ENCODE measurements around the gene GALNT9. TPM values are rescaled to one million over a fixed set of nuclear protein-coding genes. Genes with fewer than 3 reads are reported as not detected.

GALNT9 gene
- polyA plus RNA-seq, 1 donor from 2014 or later, result 13.5 TPM

DNA sequence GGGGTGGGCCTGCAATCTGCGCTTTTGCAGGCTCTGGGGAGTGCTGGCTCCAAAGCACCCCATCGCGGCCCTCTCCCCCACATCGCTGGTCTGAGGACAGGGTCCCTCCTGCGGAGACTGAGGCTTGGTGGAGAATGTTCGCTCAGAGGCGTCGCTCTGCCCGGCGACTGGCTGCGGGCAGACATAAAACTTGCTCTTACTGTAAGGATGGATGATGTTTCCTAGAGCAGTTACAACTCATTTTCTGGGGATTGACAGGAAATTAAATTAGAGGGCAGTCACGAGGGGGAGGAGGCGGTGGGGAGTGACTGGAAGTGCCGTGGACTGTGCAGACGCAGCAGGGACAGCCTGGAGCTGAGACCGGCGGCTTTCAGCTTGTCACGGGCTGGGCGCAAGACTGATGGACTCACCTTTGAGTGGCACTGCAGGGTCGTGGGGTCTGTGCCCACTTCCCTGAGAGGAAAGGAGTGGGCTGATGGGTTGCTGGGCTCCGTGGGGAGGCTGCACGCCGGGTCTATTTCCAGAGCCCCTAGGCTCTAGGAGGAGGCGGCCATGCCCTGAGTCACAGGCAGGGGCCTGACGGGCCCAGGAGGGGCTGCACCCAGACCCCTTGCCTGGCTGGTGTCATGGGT is 152.4 kb downstream of the GALNT9 start:
- H4K20me1 ChIP-seq (ENCODE audit: insufficient read depth), result no peaks in the 10 kb centered on the region
- no peaks in the 10 kb centered on the region for H3K9me3 ChIP-seq (ENCODE audit: low read length)
- H3K27me3 ChIP-seq (ENCODE audit: insufficient read depth, low read depth, low read length), result no peaks in the 10 kb centered on the region
- H3K27ac ChIP-seq (ENCODE audit: low read length), result no peak overlapping the region
- no peak overlapping the region for H3K4me3 ChIP-seq (ENCODE audit: low read length)
- H3K36me3 ChIP-seq (ENCODE audit: insufficient read depth, low read length), result no peaks in the 10 kb centered on the region
- no peak overlapping the region for H2AFZ ChIP-seq (ENCODE audit: low read depth, low read length)
- no peak overlapping the region for H3K9ac ChIP-seq (ENCODE audit: low read length)
- no peaks in the 10 kb centered on the region for H3K9me2 ChIP-seq (ENCODE audit: insufficient read depth, low read length)
- H3F3A ChIP-seq (ENCODE audit: insufficient read depth, low read length, poor library complexity, severe bottlenecking), result no peaks in the 10 kb centered on the region
- no peaks in the 10 kb centered on the region for H3K79me2 ChIP-seq (replicated peaks; ENCODE audit: insufficient read depth, low read length)
- TF ChIP-seq, protein P1, sequence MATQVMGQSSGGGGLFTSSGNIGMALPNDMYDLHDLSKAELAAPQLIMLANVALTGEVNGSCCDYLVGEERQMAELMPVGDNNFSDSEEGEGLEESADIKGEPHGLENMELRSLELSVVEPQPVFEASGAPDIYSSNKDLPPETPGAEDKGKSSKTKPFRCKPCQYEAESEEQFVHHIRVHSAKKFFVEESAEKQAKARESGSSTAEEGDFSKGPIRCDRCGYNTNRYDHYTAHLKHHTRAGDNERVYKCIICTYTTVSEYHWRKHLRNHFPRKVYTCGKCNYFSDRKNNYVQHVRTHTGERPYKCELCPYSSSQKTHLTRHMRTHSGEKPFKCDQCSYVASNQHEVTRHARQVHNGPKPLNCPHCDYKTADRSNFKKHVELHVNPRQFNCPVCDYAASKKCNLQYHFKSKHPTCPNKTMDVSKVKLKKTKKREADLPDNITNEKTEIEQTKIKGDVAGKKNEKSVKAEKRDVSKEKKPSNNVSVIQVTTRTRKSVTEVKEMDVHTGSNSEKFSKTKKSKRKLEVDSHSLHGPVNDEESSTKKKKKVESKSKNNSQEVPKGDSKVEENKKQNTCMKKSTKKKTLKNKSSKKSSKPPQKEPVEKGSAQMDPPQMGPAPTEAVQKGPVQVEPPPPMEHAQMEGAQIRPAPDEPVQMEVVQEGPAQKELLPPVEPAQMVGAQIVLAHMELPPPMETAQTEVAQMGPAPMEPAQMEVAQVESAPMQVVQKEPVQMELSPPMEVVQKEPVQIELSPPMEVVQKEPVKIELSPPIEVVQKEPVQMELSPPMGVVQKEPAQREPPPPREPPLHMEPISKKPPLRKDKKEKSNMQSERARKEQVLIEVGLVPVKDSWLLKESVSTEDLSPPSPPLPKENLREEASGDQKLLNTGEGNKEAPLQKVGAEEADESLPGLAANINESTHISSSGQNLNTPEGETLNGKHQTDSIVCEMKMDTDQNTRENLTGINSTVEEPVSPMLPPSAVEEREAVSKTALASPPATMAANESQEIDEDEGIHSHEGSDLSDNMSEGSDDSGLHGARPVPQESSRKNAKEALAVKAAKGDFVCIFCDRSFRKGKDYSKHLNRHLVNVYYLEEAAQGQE (IDR thresholded peaks at IDR 0.05; ENCODE audit: borderline replicate concordance), result no peak
- TF ChIP-seq RAD21 (conservative IDR thresholded peaks at IDR 0.05) (no peak), MXI1 (conservative IDR thresholded peaks at IDR 0.05; ENCODE audit: poor library complexity, severe bottlenecking) (no peak), POLR2AphosphoS5 (IDR thresholded peaks at IDR 0.05) (no peak), TAF1 (IDR thresholded peaks at IDR 0.05; ENCODE audit: low read depth) (no peak), EP300 (conservative IDR thresholded peaks at IDR 0.05; ENCODE audit: poor library complexity, severe bottlenecking) (no peak), SMC3 (conservative IDR thresholded peaks at IDR 0.05; ENCODE audit: poor library complexity) (no peak), EZH2 (IDR thresholded peaks at IDR 0.05; ENCODE audit: borderline replicate concordance, insufficient read depth, low read length, poor library complexity, severe bottlenecking) (no peak)
- TF ChIP-seq, protein P2, sequence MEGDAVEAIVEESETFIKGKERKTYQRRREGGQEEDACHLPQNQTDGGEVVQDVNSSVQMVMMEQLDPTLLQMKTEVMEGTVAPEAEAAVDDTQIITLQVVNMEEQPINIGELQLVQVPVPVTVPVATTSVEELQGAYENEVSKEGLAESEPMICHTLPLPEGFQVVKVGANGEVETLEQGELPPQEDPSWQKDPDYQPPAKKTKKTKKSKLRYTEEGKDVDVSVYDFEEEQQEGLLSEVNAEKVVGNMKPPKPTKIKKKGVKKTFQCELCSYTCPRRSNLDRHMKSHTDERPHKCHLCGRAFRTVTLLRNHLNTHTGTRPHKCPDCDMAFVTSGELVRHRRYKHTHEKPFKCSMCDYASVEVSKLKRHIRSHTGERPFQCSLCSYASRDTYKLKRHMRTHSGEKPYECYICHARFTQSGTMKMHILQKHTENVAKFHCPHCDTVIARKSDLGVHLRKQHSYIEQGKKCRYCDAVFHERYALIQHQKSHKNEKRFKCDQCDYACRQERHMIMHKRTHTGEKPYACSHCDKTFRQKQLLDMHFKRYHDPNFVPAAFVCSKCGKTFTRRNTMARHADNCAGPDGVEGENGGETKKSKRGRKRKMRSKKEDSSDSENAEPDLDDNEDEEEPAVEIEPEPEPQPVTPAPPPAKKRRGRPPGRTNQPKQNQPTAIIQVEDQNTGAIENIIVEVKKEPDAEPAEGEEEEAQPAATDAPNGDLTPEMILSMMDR (IDR thresholded peaks at IDR 0.05; ENCODE audit: poor library complexity, severe bottlenecking), result no peak
- no peak overlapping the region for H3K4me2 ChIP-seq (ENCODE audit: low read length)

DNA sequence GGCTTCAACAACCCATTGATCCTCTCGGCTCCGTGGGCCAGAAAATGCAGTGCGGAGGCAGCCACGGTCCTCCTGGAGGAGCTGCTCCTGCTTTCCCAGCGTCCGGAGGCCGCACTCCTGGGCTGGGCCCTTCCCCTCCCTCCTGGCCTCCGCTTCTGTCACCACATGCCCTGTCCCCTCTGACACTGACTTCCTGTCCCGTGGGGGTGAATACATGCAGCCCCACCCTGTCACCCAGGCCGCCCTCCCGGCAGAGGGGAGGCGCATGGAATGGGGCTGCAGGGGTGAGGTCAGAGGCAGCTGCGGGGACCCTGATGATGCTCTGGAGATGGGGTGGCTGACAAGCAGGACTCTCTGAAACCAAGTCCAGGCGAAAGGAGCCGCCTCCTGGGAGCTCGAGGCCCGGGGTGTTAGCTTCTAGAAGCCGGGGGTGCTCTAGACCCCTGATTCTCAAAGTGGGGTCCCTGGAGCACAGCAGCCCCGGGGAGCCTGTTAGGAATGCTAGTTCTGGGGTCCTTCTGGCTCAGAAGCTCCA is 152.9 kb downstream of the GALNT9 start:
- TF ChIP-seq RAD21 (conservative IDR thresholded peaks at IDR 0.05) (no peak), SMC3 (conservative IDR thresholded peaks at IDR 0.05; ENCODE audit: poor library complexity) (no peak), POLR2AphosphoS5 (IDR thresholded peaks at IDR 0.05) (no peak), EP300 (conservative IDR thresholded peaks at IDR 0.05; ENCODE audit: poor library complexity, severe bottlenecking) (no peak), MXI1 (conservative IDR thresholded peaks at IDR 0.05; ENCODE audit: poor library complexity, severe bottlenecking) (no peak)
- TF ChIP-seq, protein P1 (IDR thresholded peaks at IDR 0.05; ENCODE audit: borderline replicate concordance), result no peak
- no peak overlapping the region for H3K4me3 ChIP-seq (ENCODE audit: low read length)
- H2AFZ ChIP-seq (ENCODE audit: low read depth, low read length), result no peak overlapping the region
- H3K9me2 ChIP-seq (ENCODE audit: insufficient read depth, low read length), result no peaks in the 10 kb centered on the region
- H3K9ac ChIP-seq (ENCODE audit: low read length), result no peak overlapping the region
- H3K27me3 ChIP-seq (ENCODE audit: insufficient read depth, low read depth, low read length), result no peaks in the 10 kb centered on the region
- H4K20me1 ChIP-seq (ENCODE audit: insufficient read depth), result no peaks in the 10 kb centered on the region
- H3K9me3 ChIP-seq (ENCODE audit: low read length), result no peaks in the 10 kb centered on the region
- no peak overlapping the region for H3K27ac ChIP-seq (ENCODE audit: low read length)
- H3K79me2 ChIP-seq (replicated peaks; ENCODE audit: insufficient read depth, low read length), result no peaks in the 10 kb centered on the region
- no peaks in the 10 kb centered on the region for H3K36me3 ChIP-seq (ENCODE audit: insufficient read depth, low read length)
- no peaks in the 10 kb centered on the region for H3F3A ChIP-seq (ENCODE audit: insufficient read depth, low read length, poor library complexity, severe bottlenecking)
- no peak overlapping the region for H3K4me2 ChIP-seq (ENCODE audit: low read length)
